Suppressor macrophage (primary cell): ENCODE results near the gene MAGI2.

Experiments
- DNase-seq, 4 experiments: peaks; one replicate each; pipeline ENCODE4 v3.0.0-alpha.2; 2020 to 2022

The MAGI2 gene

DNA sequence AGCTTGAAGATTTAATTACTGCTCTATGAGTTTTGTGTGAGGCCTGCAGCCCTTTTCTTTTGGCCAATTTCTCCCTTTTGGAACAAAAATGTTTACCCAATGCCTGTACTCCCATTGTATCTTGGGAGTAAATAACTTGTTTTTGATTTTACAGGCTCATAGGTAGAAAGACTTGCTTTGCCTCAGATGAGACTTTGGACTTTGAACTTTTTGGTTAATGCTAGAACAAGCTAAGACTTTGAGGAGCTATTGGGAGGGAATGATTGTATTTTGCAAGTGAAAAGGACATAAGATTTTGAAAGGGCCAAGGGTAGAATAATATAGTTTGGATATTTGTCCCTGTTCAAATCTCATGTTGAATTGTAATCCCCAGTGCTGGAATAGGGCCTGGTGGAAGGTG, 152.0 kb downstream of the MAGI2 start:
- DNase-seq, result no peak

DNA sequence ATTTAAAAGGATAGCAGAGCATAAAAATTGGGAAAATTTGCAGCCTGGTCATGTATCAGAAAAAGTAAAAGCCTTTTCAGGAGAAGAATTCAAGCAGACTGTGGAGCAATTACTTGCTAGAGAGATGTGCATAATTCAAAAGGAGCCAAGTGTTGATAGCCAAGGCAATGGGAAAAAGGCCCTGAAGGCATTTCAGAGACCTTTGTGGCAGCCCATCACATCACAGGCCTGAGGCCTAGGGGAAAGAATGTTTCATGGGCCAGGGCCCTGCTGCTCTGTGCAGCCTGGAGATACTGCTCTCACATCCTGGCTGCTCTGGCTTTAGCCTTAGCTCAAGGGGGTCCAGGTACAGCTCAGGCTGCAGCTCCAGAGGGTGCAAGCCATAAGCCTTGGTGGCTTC, 152.9 kb downstream of the MAGI2 start:
- DNase-seq, result no peak

DNA sequence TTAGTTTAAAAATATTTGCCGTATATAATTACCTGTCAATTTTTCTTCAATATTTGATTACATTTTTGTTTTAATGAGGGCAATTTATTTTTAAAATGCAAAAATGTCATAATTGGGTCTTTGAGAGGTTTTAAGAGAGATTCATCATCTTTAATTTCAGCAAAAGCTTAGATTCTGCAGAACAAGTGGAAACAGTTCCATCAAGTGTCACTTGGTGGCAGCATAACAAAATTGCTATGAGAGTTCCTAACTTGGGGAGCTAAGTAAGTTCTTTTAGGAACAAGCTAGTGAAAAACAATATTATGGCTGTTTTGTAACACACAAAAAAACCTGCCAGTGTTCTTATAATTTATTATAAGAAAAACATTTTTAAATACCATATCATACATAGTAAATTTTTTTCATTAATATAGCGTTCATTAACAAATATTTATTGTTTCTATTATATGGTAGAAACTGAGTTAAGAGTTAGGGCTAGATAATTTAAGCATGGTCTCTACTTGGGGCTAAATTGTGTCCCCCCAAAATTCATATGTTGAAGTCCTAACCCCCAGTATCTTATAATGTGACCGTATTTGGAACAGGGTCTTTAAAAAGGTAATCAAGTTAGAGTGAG, 155.2 kb downstream of the MAGI2 start:
- peak; percentile 35 to 57 (median 43) for DNase-seq

DNA sequence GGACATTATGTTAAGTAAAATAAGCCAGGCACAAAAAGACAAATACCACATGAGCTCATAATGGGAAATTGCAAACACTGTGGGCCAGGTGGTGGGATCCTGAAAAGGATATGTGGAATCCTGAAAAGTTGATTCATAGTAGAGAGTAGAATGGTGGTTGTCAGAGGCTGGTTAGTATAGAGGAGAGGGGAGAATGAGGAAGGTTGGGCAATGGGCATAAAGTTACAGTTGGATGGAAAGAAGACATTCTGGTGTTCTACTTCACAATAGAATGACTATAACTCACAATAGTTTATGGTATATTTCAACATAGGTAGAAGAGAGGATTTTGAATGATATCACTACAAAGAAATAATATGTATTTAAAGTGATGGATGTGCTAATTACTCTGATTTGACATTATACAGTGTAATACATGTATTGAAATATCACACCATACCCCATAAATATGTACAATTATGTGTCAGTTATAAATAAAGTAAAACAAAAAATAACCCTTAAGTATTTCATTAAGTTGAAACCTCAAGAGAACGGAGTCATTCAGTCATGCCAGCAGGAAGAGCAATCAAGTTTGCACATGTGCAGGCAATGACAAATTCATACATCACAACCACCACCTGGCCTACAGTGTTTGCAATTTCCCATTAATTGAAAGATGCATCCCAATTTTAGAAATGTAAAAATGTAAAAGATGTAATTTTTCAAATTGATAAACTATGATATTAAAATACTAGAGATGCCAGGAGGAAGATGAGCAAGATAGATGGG, 156.7 kb downstream of the MAGI2 start:
- no peak for DNase-seq

DNA sequence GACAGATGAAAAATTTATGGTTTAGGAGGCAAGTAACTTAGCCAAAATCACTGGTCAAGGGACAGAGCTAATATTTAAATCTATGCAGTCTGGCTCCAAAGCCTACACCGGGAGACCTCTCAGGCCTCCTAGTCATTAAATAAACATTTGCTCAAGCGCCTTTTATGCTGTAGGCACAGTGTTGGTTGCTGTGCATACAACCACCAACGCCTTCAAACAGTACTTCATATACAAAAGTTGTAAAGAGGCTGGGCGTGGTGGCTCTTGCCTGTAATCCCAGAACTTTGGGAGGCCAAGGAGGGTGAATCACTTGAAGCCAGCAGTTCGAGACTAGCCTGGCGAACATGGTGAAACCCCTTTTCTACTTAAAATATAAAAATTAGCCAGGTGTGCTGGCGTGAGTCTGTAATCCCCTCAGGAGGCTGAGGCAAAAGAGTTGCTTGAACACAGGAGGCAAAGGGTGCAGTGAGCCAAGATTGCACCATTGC, 159.8 kb downstream of the MAGI2 start:
- no peak for DNase-seq

DNA sequence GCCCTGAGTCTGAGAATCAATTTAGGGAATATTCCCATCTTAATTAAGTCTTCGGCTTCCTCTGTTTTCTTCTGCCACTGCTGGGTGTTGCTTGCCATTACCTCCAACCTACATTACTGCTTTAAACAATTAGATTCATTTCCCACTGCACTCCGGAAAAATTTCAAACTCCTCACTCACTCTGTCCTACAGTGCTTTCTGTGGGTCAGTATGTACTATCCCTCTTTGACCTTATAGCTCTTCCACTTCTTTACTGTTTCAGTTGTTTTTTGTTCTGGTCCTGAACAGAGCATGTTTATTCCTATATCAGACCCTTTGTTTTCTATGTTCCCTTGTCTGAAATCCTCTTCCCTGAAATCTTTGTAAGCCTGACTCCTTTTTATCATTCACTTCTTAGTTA, 160.6 kb downstream of the MAGI2 start:
- DNase-seq, result no peak

DNA sequence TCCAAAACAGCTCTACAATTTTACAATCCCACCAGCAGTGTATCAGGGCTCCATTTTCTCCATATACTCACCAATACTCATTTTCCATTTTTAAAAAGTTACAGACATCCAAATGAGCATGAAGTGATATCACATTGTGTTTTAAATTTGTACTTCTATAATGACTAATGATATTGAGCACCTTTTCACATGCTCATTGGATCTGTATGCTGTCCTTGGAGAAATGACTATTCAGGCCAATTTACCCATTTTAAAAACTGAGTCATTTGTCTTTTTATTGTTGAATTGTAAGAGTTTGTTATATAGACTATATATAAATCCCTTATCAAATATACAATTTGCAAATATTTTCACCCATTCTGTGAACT, 162.0 kb downstream of the MAGI2 start:
- DNase-seq, result no peak

DNA sequence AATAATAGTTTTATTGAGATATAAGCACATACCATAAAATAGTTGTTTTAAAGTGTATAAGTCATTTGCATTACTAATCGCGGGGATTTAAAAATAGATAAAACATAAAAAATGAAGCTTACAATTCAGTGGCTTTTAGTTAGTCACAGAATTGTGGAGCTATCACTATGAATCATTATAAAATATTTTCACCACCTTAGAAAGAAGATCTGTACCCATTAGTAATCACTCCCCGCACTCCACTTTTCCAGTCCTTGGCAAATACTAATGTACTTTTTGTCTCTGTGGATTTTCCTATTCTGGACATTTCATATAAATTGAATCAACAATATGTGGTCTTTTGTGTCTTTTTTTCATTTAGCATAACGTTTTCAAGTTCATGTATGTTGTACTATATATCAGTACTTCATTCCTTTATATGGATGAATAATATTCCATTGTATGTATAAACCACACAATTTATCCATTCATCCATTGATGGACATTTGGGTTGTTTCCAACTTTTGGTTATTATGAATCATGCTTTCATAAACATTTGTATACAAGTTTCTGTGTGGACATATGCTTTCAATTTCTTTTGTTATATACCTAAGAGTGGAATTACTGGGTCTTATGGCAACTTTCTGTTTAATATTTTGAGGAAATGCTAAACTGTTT, 162.5 kb downstream of the MAGI2 start:
- no peak for DNase-seq

DNA sequence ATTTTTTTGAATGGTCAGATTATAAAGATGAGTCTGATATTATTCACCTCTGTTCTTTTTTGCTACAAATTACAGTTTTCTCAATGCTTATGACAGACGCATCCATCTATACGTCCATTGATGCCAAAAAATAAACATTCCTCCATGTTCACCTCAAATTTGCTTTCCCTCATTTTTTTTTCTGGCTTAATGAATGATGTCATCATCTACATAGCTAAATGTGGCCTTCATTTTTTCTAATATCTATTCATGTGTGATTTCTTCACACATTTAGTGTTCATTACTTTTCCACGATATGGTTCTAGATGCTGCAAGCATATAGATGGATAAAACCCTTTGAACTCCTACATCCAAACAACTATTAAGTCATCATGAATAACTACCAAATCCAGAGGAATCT, 163.1 kb downstream of the MAGI2 start:
- no peak for DNase-seq

DNA sequence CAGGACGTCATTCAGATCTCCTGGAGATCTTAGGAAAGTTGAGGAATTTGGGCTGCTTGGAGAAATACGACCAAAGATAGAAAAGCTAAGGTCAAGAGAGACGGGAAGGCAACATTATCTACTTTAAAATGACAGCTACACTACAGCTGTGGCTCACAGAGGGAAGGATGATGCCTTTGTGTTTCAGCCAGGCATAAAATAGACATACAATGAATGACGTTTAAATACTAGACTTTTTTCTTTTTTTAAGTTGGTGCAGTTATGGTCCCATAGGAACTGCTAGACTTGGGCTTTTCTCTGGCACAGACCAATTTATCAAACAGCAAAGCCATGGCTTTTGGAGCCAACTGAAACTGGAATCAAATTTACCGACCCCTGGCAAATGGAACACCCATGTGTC, 164.8 kb downstream of the MAGI2 start:
- no peak for DNase-seq

DNA sequence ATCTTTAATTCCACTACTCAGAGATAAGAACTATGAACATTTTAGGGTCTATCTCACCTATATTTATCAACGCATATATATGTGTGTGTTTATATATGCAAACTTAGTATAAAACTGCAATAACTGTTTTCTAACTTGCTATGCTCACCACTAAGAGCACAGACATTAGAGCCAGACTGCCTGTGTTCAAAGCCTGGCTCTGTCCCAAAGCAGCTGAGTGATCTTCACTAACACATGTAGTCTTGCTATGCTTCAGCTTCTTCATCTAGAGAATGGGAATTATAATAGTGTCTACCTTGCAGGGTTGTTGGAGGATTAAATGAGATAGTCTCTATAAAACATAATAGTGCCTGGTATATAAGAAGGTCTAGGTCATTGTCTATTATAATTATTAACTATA, 165.5 kb downstream of the MAGI2 start:
- no peak for DNase-seq

DNA sequence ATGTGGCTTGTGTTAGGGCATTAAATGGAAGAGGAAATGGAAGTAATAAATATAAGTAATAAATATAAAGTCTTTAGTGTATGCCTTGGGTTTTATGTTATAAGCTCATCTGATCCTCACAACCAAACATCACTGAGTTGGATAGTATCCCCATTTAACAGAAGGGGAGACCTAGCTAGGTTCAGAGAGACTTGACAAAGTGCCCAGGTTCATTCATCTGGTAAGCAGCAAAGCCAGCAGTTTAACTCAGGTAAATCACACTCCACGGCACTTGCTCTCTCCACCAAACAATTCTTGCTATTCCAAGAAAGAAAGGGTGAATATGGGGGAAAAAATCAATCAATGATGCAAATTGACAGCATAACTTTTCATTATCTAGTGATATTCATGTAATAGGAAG, 167.3 kb downstream of the MAGI2 start:
- DNase-seq, result no peak

DNA sequence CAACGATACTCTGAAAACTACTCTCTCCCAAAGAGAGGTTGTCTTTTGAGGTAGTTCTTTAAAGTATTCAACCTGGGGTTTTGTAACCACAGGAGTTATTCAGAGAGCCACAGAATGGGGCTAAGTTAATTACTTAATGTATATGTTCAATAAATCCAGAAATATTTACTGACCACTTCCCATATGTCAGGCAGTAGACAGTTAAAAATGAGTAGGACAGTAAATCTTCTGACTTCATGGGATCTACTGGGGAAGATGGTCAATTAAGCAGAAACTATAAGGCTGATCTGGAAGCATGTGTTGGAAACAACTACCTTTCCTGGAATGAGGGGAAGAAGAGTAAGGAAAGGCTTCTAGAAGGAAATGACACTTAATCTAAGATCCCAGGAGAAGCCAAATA, 167.7 kb downstream of the MAGI2 start:
- peak in 1 of 4 experiments; percentile 13 for DNase-seq

DNA sequence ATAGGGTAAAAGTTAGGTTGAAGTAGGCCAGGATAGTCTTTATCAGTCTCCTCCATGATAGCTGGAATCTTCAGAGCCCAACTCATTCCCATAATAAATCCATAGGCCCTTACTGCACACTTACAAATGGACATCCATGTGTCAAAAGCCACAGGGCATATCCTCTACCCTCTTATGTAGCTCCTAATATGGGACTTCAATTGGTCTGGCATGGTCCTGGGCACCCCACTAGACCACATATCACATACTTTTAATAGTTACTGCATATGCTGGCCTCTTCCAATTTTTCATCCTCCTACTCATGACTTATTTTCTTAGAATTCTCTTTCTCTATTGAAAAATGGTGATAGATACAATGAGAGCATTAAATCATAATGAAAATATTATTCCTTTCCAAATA, 169.3 kb downstream of the MAGI2 start:
- DNase-seq, result no peak

DNA sequence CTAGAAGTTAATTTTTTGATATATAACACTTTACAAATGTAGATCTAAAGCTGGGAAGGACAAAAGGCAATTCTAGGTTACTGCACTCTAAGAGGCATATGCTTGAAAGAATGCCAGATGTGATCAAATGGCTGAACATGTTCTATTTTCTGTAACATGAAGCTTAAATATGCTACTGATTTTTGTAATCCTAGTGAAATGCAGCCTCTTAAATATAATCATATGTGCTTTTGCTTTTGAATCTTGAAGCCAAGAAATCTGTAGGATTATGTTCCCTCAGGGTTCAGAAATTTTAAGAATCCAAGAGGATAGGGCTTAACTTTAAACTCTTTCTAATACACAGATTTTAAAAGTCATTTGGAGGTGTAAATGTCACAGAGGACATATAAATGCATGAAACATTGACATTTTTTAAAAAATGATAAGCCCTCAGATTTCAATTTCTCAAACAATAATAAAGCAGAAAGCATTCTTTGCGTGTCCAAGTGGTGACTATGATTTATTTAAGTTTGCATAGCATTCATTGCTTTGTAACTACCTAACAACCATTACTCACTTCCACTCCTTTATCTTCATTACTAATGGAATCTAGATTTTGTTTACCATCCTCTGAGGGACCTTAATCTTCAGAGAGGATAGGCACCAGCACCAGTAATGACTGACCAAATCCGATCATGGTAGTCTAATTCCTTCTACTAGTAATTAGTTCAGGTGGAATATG, 170.4 kb downstream of the MAGI2 start:
- DNase-seq, result no peak

DNA sequence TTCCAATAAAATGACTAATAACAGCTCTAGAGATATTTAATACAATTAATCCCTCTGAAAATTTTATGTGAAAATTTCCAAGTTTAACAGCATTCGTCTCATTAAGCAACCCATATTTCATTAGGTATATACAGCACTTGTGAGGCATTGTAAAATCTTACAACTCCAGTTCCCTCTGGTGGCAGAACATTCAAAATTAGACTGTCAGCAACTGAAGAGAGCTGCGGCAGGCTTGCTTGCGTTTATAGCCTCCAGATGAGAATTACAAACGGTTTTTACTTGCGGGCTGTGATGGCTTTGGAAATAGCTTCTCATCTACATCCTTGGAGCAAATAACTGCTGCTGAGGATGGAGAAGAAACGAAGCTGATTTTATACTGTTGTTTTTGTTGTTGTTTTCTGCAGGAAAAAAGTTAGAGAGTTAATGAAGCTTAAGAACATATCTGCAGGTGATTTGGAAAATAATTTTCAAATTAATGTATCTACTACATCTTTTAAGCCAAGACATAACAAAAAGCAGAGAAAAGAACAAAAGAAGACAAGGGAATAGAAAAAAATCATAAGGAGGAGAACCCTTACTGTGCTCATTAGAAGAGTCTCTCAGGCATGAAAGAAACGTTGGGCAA, 171.3 kb downstream of the MAGI2 start:
- peak; percentile 23 to 55 (median 32) for DNase-seq

DNA sequence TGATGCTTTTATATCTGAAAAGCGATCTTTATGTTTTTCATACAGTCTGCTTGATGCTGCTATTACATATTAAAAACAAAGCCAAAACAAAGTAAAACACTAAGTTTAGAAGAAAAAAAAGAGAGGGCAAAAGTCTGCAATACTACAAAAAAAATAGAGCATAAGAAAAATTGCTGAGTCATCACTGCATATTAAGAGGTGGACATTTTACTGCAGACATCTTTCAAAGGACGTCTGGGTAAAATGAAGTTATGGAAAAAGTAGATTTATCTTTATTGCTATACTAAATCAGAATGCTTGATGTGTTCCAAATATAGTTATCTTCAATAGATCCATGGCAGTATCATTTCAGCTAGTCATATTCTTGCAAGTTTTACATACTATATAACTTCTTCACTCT, 172.0 kb downstream of the MAGI2 start:
- DNase-seq, result no peak

DNA sequence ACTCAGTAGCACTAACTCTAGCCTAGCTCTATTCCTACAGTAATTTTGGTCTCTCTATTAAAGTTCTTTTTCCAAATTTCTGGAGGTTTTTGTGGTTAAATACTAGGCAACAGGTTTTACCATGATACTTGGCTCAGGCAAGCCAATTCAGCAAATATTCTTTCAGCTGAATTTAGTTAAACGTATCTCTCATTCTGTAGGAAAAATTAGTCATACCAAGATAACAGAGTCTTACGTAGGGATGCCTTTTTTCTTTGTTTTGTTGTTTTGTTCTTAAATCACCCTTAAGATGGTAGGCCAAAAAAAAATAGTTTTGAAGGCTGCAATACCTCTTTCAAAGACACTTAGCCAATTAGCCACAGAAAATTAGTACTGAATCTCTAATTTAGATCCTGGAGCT, 180.5 kb downstream of the MAGI2 start:
- DNase-seq, result no peak

DNA sequence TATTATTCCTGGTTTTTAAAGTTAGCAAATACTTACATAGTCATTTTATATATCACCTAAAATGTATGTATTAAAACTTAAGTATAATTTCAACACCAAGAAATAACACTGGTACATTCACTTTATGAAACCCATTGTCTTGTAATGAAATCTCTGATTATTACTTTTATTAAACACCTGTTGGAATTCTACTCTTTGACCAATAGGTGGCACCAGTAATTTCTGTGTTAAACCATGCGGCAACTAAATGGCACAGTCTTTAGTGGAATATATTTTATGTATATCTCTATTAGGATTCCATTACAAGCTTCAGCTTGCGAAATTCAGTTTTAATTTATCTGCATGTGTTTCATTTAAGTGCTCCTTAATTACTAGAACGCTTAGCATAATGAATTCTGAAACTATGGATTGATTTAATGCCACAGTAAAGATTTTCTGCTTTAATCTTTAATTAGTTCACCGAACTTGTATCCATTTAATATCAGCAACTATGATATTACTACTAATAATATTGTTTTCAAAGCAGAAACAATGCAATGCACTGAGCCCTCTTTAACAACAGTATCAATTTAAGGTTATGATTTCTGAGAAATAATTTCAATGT, 181.3 kb downstream of the MAGI2 start:
- peak; percentile 2 to 74 (median 24) for DNase-seq

DNA sequence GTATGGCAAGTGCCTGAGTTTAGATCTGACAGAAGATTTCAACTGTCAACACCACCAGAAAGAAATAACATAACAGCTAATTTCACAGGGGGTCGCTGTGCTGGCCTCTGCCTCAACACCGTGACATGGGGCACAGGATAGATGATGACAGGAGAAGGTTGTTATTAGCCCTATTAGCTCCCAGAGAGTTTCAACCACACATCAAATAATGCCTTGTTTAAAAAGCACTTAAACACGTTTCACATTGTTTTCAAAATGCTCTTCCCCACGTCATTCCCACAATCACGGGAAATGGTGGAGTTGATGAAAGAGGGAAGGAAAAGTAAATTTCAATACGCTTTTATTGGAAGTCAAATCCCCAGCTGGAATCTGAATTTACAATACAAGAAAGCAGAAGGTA, 184.7 kb downstream of the MAGI2 start:
- no peak for DNase-seq

DNA sequence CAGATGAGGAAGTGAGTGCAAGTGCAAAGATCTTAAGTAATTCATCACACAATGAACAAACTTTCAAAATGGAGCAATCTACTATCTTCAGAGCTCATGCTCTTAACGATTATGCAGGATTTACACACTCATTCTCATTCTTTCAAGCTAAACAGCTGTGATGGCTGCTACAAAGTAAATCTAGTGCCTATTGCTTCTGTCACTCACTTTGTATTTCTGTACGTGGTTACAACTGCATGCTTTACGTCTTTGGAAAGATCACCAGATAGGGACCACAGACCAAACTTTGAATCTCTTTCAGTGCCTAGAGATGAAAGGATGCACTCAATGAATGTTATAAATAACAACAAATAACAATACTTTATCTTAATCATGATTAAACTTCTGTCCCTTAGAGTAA, 194.6 kb downstream of the MAGI2 start:
- DNase-seq, result no peak

DNA sequence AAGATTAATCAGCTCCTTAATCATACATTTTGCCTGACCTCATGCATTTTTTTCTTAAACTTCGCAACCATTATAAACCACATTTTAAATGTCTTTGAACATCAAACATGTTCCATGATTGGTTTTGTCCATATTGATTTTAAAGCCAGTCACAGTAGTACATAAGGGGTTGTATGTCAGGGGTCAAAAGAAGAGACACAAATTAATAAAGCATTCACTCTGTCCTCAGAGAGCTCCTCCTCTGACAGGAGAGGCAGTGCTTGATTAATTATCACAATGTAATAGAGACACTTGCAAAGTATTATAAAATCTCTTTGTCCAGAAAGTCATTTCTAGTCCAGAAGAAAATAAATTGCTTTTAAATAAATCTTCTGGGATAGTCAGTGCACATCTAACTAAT, 195.5 kb downstream of the MAGI2 start:
- DNase-seq, result no peak
